Activated CD8-positive, alpha-beta memory T cell treated with anti-CD3 and anti-CD28 coated beads, Interleukin-2, amount 10 ng/mL, durations not matched to agents 7 days and 5 days (primary cell): ENCODE measurements around the gene PGP. TPM values are rescaled to one million over a fixed set of nuclear protein-coding genes. Genes with fewer than 3 reads are reported as not detected.

Experiments used
- ATAC-seq: fragments of 150-1000 bp; cut with Tn5 transposase; one replicate; pipeline ENCODE4 v1.10.0; 2021; ENCODE audit warnings: moderate library complexity
- CTCF ChIA-PET: fragments of 350-600 bp; sonication (Branson Sonifier 250); formaldehyde crosslinking; loops from one replicate; lab custom pipeline; 2021; ENCODE audit warnings: antibody characterized with exemption; lab: Charles Lee
- DNase-seq: peaks from one replicate; pipeline ENCODE4 v3.0.0-alpha.2; 2020
- H3K27ac Mint-ChIP-seq: one replicate; pipeline ENCODE4 v1.8.0; 2021; ENCODE audit warnings: mild to moderate bottlenecking, mixed read lengths
- H3K27me3 Mint-ChIP-seq: one replicate; pipeline ENCODE4 v1.8.0; 2021; ENCODE audit warnings: mixed read lengths
- H3K36me3 Mint-ChIP-seq: one replicate; pipeline ENCODE4 v1.8.0; 2021; ENCODE audit warnings: mild to moderate bottlenecking, mixed read lengths
- H3K4me1 Mint-ChIP-seq: one replicate; pipeline ENCODE4 v1.8.0; 2021; ENCODE audit warnings: mixed read lengths
- H3K4me3 Mint-ChIP-seq: one replicate; pipeline ENCODE4 v1.8.0; 2021; ENCODE audit warnings: mild to moderate bottlenecking, moderate library complexity, mixed read lengths
- H3K9me3 Mint-ChIP-seq: one replicate; pipeline ENCODE4 v1.8.0; 2022; ENCODE audit warnings: low read depth, mixed read lengths
- total RNA-seq, 2 experiments: library from RNA; stranded (reverse); gene quantifications; one replicate each; pipeline ENCODE4 v1.2.3, GENCODE V29; 2021

PGP gene
- total RNA-seq, 2 experiments from 2014 or later = 29.8 to 34.8 TPM

DNA sequence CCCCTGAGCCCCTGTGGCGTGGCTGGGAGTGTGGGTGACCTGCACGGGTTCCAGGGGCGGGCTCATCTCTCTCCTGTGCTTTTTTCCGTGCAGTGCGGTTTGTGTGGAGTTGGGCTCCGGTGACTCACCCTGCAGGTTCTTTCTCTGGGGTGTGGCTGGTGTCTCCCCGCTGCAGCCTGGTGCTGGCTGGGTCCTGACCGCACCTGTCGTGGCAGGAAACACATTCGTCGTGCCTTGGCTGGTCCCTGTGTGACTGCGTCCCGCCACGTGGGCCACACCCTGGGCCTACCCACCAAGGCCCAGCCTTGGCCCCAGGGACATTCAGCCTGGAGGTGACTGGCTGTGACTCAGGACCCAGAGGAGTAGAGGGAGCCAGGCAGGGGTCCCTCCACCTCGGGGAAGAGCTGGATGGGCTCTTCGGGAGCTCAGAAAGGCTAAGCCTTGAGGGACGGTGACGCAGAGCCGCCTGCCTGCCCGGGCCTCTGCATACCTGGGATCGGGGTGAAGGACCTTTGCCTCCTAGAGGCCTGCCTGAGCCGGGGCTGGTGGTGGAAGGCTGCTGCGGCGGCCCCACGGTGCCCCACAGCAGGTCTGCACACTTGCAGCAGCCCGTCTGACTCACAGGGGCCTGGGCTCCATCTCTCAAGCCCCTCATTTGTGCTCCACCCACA, 51.3 kb downstream of the PGP start:
- no peak for ATAC-seq

DNA sequence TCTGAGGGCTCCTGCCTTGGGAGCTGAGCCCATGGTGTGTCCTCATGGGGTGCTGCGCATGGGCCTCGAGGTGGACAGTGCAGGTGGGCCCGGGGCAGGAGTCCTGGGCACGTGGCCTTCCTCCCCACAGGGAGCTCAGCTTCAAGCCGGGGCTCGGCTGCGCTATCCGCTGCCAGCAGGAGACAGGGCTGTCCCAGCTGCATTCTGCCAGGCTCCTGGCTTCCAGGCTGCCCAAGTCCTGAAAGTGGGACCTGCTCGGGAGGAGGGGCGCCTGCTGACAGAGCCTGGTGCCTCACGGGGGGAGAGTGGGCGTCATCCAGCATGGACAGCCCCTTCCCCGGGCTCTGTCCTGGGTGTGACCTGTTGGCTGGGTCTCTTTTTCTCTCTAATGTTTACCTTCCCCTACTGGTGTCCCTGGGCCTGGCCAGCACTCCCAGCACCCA, 51.9 kb downstream of the PGP start:
- no peaks in the 10 kb centered on the region for H3K9me3 Mint-ChIP-seq
- H3K36me3 Mint-ChIP-seq = peaks cover 14% of the 10 kb centered on the region
- no peak overlapping the region for H3K27ac Mint-ChIP-seq
- no peaks in the 10 kb centered on the region for H3K27me3 Mint-ChIP-seq
- DNase-seq (no peak), ATAC-seq (no peak)
- H3K4me1 Mint-ChIP-seq = no peaks in the 10 kb centered on the region
- CTCF ChIA-PET = interaction anchor here (1.4 kb wide), 1 partner anchor 159 kb away, joined by 3 read pairs; no protein-coding TSS in a partner anchor
- H3K4me3 Mint-ChIP-seq = no peak overlapping the region

More for the DNA sequence above, 51.3 kb downstream of the PGP start:
- no peaks in the 10 kb centered on the region for H3K9me3 Mint-ChIP-seq
- no peak for DNase-seq
- H3K4me3 Mint-ChIP-seq = no peak overlapping the region
- peaks cover 14% of the 10 kb centered on the region for H3K36me3 Mint-ChIP-seq
- no peaks in the 10 kb centered on the region for H3K4me1 Mint-ChIP-seq
- CTCF ChIA-PET = no interaction called here
- no peaks in the 10 kb centered on the region for H3K27me3 Mint-ChIP-seq
- no peak overlapping the region for H3K27ac Mint-ChIP-seq

DNA sequence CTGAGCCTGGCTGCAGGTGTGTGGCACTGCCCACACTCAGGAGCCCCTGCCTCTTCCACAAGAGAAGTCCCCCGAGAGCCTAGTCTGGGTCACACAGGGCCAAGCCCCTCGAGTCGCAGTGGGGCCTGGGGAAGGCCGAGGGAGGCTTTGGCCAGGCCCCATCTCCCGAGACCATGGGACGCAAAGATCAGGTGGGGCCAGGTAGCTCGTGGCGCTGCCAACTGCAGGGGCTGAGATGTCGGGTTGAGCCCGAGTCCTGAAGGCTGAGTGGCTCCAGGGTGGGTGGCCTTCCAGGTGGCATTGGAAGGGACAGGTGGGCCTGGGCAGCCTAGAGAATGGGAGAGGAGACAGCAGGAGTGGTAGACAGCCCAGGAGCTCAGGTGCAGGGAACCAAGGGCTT, 52.7 kb downstream of the PGP start:
- Mint-ChIP-seq H3K4me1 (peaks cover 7% of the 10 kb centered on the region), H3K4me3 (no peak overlapping the region), H3K9me3 (no peaks in the 10 kb centered on the region), H3K36me3 (peaks cover 14% of the 10 kb centered on the region), H3K27ac (no peak overlapping the region), H3K27me3 (no peaks in the 10 kb centered on the region)
- CTCF ChIA-PET = interaction anchor here (1.4 kb wide), 1 partner anchor 158 kb away, joined by 3 read pairs; no protein-coding TSS in a partner anchor
- ATAC-seq (no peak), DNase-seq (no peak)

Other genes starting within 250 kb of the PGP start
- not detected for gene RNF151, start 248.0 kb downstream of the PGP start, total RNA-seq
- gene TBL3, start 242.8 kb downstream of the PGP start, total RNA-seq = 10 to 100 TPM; 41.9 to 42.3 TPM
- gene NOXO1, start 233.4 kb downstream of the PGP start, total RNA-seq = under 1 TPM in 1 of 2 experiments, not detected in 1; 0.26 TPM
- gene GFER, start 230.6 kb downstream of the PGP start, total RNA-seq = 10 to 100 TPM; 33.5 to 40.9 TPM
- gene SYNGR3, start 224.9 kb downstream of the PGP start, total RNA-seq = 10 to 100 TPM in 1 of 2 experiments, 1 to 10 TPM in 1; 6.4 to 17.6 TPM
- gene ZNF598, start 205.0 kb downstream of the PGP start, total RNA-seq = 10 to 100 TPM; 76.2 to 94.5 TPM
- gene NPW, start 195.1 kb downstream of the PGP start, total RNA-seq = 1 to 10 TPM; 1.1 to 6.3 TPM
- gene NHERF2, start 187.9 kb downstream of the PGP start, total RNA-seq = 1 to 10 TPM; 1.3 to 2.2 TPM
- gene NTHL1, start 167.0 kb downstream of the PGP start, total RNA-seq = 10 to 100 TPM; 34.3 to 37.5 TPM
- 100 to 1,000 TPM; 101 to 115 TPM for gene TSC2, start 166.9 kb downstream of the PGP start, total RNA-seq
- 100 to 1,000 TPM in 1 of 2 experiments, 10 to 100 TPM in 1; 60.1 to 100 TPM for gene PKD1, start 78.9 kb downstream of the PGP start, total RNA-seq
- under 1 TPM; 0.68 to 0.70 TPM for gene RAB26, start 66.2 kb downstream of the PGP start, total RNA-seq
- gene TRAF7, start 59.1 kb downstream of the PGP start, total RNA-seq = 10 to 100 TPM; 59.5 to 72.9 TPM
- gene CASKIN1, start 18.2 kb downstream of the PGP start, total RNA-seq = under 1 TPM in 1 of 2 experiments, not detected in 1; 0.09 TPM
- gene MLST8, start 9.4 kb downstream of the PGP start, total RNA-seq = 10 to 100 TPM; 38.9 to 45.7 TPM
- gene BRICD5, start 4.0 kb downstream of the PGP start, total RNA-seq = 10 to 100 TPM; 13.2 to 20.4 TPM
- 10 to 100 TPM; 31.3 to 37.1 TPM for gene E4F1, start 8.8 kb upstream of the PGP start, total RNA-seq
- gene DNASE1L2, start 21.6 kb upstream of the PGP start, total RNA-seq = 1 to 10 TPM; 1.5 to 2.0 TPM
- gene ECI1, start 36.7 kb upstream of the PGP start, total RNA-seq = 10 to 100 TPM; 48.9 to 57.3 TPM
- gene RNPS1, start 53.3 kb upstream of the PGP start, total RNA-seq = 100 to 1,000 TPM; 310 to 324 TPM
- gene ABCA3, start 125.9 kb upstream of the PGP start, total RNA-seq = 10 to 100 TPM in 1 of 2 experiments, 1 to 10 TPM in 1; 6.4 to 10.9 TPM
- 100 to 1,000 TPM in 1 of 2 experiments, 10 to 100 TPM in 1; 84.2 to 103 TPM for gene CCNF, start 214.6 kb upstream of the PGP start, total RNA-seq
- gene TEDC2, start 245.3 kb upstream of the PGP start, total RNA-seq = 10 to 100 TPM; 24.9 to 27.5 TPM